A549 (cell line): Measurements from ENCODE around the gene ZNF341.

ENCODE experiments used
- CTCF ChIP-seq: fragments of >200 bp; sonication (Bioruptor Twin); formaldehyde crosslinking; IDR thresholded peaks from 3 replicates; pipeline ENCODE4 v1.5.1; 2016
- FOXS1 ChIP-seq: fragments of 250-450 bp; sonication (Bioruptor Pico); IDR thresholded peaks from 2 replicates; pipeline ENCODE4 v1.5.0; 2020; ENCODE audit warnings: mild to moderate bottlenecking, moderate library complexity
- HDAC2 ChIP-seq: fragments of 200-600 bp; sonication (generic); IDR thresholded peaks from 2 replicates; pipeline ENCODE4 v1.6.1; 2016
- JUNB ChIP-seq: fragments of >200 bp; sonication (Bioruptor Twin); formaldehyde crosslinking; IDR thresholded peaks from 2 replicates; pipeline ENCODE4 v1.6.1; 2016
- MAX ChIP-seq: IDR thresholded peaks from 2 replicates; pipeline ENCODE4 v1.6.1; 2012
- RAD21 ChIP-seq, 2 experiments: fragments of >200 bp in 1 of 2; sonication (Bioruptor Twin) in 1 of 2; formaldehyde crosslinking in 1 of 2; IDR thresholded peaks in 1 of 2; conservative IDR thresholded peaks in 1 of 2; 2 replicates in 1 of 2; 3 replicates in 1 of 2; pipeline ENCODE4 v1.6.1; 2012 to 2018; ENCODE audit warnings: inconsistent platforms in 1 of 2
- RNF2 ChIP-seq: fragments of 200-600 bp; sonication (generic); IDR thresholded peaks from 2 replicates; pipeline ENCODE4 v1.6.1; 2016; ENCODE audit warnings: low read depth, mild to moderate bottlenecking, antibody characterized with exemption, moderate library complexity, borderline replicate concordance

- TF ChIP-seq RAD21 (conservative IDR thresholded peaks at IDR 0.05 in 1 of 2, IDR thresholded peaks at IDR 0.05 in 1 of 2) (no peak), MAX (no peak), JUNB (no peak), HDAC2 (no peak), FOXS1 (CRISPR knock-in tag) (no peak), RNF2 (no peak), CTCF (no peak)
Measured at GRCh38 chr20:33815671-33816070, 83.9 kb downstream of the ZNF341 start.
